GM21723 (cell line): ENCODE results near the gene OR2F1.

ENCODE experiments used
- ATAC-seq: cut with Tn5 transposase; IDR thresholded peaks from one replicate; pipeline ENCODE4 v1.9.1; 2021; ENCODE audit warnings: mild to moderate bottlenecking, moderate library complexity; ENCODE audit not compliant: unreplicated experiment

Gene OR2F1

GRCh38 chr7:143954544-143954943, at the start of gene OR2F1:
TSS of gene OR2F1 (plus strand) at chr7:143954844. CDS start at chr7:143959971, 5,127 bp downstream.
- ATAC-seq: no peak

- no peak for ATAC-seq
Observed at GRCh38 chr7:143905509-143905908, 49.1 kb upstream of the OR2F1 start.

- ATAC-seq: no peak
Observed at GRCh38 chr7:143906151-143906550, 48.5 kb upstream of the OR2F1 start.

- ATAC-seq: no peak
Observed at GRCh38 chr7:143906895-143907294, 47.7 kb upstream of the OR2F1 start.

- no peak for ATAC-seq
Observed at GRCh38 chr7:143908120-143908519, 46.5 kb upstream of the OR2F1 start.

GRCh38 chr7:143909863-143910262, 44.8 kb upstream of the OR2F1 start:
- ATAC-seq: no peak

GRCh38 chr7:143910473-143911248, 44.0 kb upstream of the OR2F1 start:
- ATAC-seq: no peak

- ATAC-seq: no peak
Observed at GRCh38 chr7:143913945-143914615, 40.6 kb upstream of the OR2F1 start.

GRCh38 chr7:143914938-143915652, 39.5 kb upstream of the OR2F1 start:
- ATAC-seq: no peak

- ATAC-seq: no peak
Observed at GRCh38 chr7:143924851-143925250, 29.8 kb upstream of the OR2F1 start.

- ATAC-seq: peak; percentile 61
Observed at GRCh38 chr7:143929224-143929920, 25.3 kb upstream of the OR2F1 start.

- ATAC-seq: no peak
Observed at GRCh38 chr7:143931739-143932138, 22.9 kb upstream of the OR2F1 start.

- ATAC-seq: no peak
Observed at GRCh38 chr7:143934526-143935325, 19.9 kb upstream of the OR2F1 start, which contains the start of gene OR2F2. TSS of gene OR2F2 (plus strand) at chr7:143935233. CDS start at chr7:143935233, 0 bp downstream.

- ATAC-seq: no peak
Observed at GRCh38 chr7:143936087-143937009, 18.3 kb upstream of the OR2F1 start.

GRCh38 chr7:143938379-143939243, 16.0 kb upstream of the OR2F1 start:
- no peak for ATAC-seq

- no peak for ATAC-seq
Observed at GRCh38 chr7:143945423-143945822, 9.2 kb upstream of the OR2F1 start.

- no peak for ATAC-seq
Observed at GRCh38 chr7:143947111-143947510, 7.5 kb upstream of the OR2F1 start.

- ATAC-seq: no peak
Observed at GRCh38 chr7:143948733-143949132, 5.9 kb upstream of the OR2F1 start.
